Activated CD8-positive, alpha-beta memory T cell treated with anti-CD3 and anti-CD28 coated beads, Interleukin-2, amount 50 U/mL, for 1 hour (primary cell): ENCODE results near the gene AKR1C4.
"Not testable (repeated sequence)": the region's sequence is repeated elsewhere in the genome, so short reads cannot be mapped to it uniquely, and the experiment has no call there.

Experiments used
- DNase-seq: peaks from one replicate; pipeline ENCODE4 v3.0.0-alpha.2; 2020; ENCODE audit errors: extremely low read depth

AKR1C4 gene

GRCh38 chr10:5196702-5197113 is at the start of gene AKR1C4:
AKR1C4 (plus strand) TSS chr10:5196837; CDS start chr10:5196868, 31 bp downstream.
- no peak for DNase-seq

GRCh38 chr10:5146920-5147254 is 49.8 kb upstream of the AKR1C4 start:
- no peak for DNase-seq

DNA sequence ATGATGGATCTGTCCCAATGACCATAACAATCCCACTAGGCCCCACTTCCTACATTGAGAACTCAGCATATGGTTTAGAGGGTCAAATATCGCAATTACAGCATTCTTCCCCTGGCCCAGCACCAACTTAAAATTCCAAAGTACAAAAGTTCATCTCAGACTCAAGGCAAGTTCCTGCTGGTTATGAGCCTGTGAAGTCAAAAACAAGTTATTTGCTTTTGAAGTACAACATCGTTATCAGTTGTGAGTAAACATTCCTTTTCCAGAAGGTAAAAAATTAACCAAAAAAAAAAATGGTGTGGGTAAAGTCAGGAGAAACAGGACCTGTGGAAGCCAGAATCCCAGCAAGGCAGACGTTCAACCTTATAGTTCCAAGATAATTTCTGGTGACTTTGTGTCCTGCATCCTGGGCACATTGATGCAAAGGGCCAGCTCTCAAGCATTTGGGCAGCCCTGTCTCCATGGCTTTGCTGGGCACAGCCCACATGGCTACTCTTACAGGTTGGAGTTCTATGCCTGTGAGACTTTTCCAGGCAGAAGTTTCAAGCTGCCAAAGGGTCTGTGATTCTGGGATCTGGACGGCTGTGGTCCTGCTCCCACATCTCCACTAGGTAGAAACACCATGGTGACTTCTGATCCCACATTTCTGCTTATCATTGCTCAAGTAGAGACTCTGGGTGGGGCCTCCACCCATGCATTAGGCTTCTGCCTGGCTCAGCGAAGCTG is 49.2 kb upstream of the AKR1C4 start:
- DNase-seq: no peak

DNA sequence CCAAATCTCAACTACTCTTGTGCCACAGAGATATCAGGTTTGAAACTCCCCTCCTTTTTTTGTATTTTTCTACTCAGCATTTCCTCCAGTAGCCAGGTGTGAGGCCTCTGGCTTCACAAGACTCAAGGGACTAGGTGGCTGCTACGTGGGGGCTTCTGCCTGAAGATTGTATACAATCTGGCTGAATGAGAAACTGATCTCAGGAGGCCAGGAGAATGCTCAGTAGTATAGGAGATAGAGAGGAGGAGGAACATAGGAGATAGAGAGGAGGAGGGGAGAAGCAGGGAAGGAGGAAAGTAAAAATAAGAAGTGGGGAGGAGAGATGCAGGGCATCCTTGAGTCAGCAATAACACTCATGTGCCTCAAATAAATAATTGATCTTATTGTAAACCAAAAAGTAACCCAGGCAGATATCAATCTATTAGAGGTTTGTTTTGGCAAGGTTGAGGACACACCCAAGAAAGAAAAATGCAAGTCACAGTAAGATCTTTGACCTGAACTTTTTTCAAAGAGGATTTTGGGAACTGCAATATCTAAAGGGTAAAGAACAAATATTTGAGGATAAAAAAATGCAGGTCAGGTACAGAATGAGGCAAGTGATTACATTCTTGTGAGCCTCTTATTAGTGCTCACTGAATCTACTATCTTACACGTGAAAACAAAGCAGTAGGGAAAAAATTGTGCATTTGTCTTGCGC is 48.5 kb upstream of the AKR1C4 start:
- DNase-seq: no peak

DNA sequence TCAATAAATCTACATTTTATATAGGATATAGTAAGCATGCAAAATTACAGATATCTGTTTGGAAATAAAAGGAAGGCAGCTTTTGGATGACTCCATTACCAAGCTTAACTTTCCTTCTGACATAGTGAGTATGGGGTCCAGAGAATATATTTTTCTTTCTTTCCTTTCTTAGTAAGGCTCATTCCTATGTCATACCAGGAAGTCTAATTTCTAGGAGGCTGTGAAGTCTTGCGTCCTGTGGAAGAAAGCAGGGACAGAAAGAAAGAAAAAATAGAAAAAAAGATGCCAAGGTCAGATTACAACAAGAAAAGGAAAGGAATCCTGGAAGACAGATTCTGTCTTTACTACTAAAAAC is 48.0 kb upstream of the AKR1C4 start:
- no peak for DNase-seq

DNA sequence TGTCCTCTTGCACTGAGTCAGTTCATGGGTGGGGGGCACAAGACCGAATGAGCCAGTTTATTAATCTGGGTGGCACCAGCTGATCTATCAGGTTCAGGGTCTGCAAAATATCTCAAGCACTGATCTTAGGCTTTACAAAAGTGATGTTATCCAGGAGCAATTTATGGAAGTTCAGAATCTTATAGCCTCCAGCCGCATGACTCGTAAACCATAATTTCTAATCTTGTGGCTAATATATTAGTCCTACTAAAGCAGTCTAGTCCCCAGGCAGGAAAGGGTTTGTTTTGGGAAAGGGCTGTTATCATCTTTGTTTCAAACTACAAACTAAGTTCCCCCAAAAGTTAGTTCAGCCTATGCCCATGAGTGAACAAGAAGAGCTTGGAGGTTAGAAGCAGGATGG is 45.6 kb upstream of the AKR1C4 start:
- no peak for DNase-seq

DNA sequence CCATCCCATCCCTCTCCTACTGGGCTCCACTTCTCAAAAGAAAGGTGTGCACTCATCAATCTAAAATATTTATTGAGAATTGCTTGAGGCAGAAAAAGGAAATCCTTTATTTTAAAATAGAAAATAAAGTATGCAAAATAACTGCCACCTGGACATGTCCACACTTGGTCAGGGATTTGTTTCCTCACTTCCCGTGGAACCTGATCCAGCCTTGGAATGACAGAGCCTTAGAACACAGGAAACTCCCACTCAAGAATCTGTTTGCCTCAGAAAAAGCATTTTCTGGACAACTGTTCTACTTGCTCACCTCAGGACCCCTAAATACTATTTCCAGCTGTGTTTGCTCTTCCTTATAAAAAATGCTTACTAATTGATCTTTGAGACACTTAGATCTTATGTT is 40.7 kb upstream of the AKR1C4 start:
- DNase-seq: no peak

- no peak for DNase-seq
Measured at GRCh38 chr10:5157501-5157900, 39.1 kb upstream of the AKR1C4 start.

DNA sequence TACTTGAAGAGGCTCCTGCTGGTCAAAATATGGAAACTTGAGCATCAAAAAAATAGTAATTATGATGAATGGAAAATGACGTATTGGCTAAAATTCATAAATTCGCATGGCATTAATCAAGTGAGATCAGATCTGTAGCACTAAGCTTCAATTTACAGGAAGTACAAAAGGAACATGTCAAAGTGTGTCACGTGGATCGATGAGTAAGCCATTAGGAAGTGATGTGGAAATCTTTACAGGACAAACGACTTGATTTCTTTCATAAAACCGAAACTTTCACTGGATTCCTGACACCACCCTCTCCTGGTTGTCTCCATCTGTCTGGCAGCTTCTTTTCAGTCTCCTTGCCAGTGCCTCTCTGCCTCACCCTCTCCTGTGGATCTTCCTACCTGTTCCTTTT is 37.5 kb upstream of the AKR1C4 start:
- DNase-seq: no peak

- DNase-seq: no peak
Measured at GRCh38 chr10:5163487-5163886, 33.1 kb upstream of the AKR1C4 start.

GRCh38 chr10:5165738-5166137 is 30.9 kb upstream of the AKR1C4 start:
- no peak for DNase-seq

DNA sequence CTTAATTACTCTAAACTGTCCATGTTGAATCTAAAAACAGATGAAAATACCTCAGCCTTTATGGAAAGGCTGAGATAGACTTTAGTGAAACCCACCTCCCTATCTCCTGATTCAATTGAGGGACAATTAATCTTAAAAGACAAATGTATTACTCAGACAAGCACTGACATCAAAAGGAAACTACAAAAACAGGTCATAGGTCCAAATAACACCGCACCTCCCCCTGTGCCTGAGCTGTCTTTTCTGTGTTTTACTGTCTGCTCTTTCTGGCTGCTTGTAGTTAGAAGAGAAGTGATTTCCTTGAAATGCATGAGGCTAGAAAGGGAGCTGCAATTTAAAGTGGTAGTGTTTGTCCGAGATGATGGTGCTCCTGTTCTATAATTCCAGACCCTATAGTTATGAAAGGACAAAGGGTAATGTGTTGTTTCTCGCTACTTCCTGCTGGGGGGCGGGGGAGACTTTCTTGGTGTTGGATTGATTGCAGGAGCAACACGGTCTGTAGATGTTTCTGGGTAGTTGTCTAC is 27.7 kb upstream of the AKR1C4 start:
- DNase-seq: no peak

- not testable (repeated sequence) for DNase-seq
Measured at GRCh38 chr10:5175581-5175980, 21.1 kb upstream of the AKR1C4 start.

DNA sequence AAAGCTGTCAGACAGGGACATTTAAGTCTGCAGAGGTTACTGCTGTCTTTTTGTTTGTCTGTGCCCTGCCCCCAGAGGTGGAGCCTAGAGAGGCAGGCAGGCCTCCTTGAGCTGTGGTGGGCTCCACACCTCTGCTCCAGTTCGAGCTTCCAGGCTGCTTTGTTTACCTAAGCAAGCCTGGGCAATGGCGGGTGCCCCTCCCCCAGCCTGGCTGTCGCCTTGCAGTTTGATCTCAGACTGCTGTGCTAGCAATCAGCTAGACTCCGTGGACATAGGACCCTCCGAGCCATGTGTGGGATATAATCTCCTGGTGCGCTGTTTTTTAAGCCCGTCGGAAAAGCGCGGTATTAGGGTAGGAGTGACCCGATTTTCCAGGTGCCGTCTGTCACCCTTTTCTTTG is 16.1 kb upstream of the AKR1C4 start:
- DNase-seq: not testable (repeated sequence)

- no peak for DNase-seq
Measured at GRCh38 chr10:5183923-5184322, 12.7 kb upstream of the AKR1C4 start.

DNA sequence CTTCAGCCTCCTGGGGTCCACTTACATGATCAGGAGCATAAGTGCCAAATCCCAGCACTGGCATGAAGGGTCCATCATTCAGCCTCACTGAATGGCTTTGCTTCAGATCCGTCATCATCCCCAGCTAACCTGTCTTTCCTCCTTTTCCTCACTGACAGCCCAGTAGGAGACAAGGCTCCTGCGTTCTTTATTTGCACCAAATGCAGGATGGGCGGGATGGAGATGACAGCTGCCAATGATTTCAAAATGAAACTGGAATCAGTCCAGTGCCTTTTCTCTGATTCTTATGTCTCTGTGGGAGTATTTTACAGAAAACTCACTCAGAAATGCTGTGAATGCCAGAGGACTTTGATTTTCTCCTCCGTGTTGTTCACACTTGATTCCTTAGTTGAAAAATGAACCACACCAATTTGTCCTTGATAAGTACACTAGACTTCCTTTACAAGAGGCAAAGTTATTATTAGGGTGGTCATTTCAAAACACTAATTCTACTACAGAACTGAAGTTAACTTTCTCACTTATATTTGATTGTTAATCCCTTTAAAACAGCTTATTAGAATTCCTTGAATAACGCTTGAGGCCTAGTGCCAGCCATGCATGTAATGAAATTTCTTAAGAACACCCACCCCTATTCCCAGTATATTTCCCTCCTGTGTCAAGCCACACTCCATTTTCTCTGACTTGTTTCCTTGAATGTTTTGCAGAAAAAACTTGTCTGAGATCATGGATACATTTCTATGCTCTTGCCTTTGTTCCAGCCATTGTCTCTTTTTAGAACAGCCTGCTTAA is 11.5 kb upstream of the AKR1C4 start, which contains the start of gene AKR1C8:
Gene AKR1C8, minus strand, starts transcription at position 164 of the 789 bp plus-strand sequence. Its CDS starts 46 bp downstream, at position 118.
- DNase-seq: no peak

- DNase-seq: no peak
Measured at GRCh38 chr10:5187867-5188266, 8.8 kb upstream of the AKR1C4 start.

- DNase-seq: no peak
Measured at GRCh38 chr10:5188358-5188757, 8.3 kb upstream of the AKR1C4 start.

DNA sequence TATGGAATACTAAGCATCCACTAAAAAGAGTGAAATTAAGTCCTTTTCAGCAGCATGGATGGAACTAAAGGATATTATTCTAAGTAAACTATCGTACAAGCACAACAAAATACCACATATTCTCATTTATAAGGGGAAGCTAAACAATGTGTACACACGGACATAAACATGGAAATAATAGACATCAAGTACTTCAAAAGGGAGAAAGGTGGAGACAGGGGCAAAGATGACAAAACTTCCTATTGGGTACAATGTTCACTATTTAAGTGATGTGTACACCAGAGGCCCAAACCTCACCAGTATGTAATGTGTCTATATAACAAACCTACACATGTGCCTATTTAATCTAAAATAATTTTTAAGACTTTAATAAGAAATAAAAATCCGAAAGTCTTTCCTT is 2.2 kb upstream of the AKR1C4 start:
- DNase-seq: no peak

DNA sequence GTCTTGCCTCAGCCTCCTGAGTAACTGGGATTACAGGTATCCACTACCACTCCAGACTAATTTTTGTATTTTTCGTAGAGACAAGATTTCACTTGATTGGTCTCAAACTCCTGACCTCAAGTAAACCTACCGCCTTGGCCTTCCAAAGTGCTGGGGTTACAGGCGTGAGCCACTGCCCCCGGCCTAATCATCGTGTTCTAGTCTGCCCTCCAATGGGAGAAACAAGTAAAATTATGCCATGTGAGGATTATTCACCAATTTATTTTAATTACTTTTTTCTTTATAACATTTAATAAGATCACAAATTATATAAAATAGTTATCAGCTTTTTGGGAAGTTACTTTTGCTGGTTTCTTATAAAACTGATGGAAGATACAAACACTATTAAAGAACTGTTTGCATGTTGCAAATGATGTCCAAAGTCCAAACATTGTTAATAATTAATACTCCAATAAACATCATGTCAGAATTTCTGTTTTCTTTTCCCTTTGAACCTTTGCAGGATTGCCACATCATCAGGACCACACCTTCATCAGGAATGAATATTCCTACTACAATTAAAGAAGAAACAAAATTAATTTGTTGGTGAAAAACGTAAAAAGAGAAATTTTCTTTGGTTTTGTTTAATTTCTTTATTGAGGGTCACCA is 786 bp upstream of the AKR1C4 start:
- DNase-seq: no peak

GRCh38 chr10:5198386-5198785 is 1.7 kb downstream of the AKR1C4 start:
- DNase-seq: no peak

DNA sequence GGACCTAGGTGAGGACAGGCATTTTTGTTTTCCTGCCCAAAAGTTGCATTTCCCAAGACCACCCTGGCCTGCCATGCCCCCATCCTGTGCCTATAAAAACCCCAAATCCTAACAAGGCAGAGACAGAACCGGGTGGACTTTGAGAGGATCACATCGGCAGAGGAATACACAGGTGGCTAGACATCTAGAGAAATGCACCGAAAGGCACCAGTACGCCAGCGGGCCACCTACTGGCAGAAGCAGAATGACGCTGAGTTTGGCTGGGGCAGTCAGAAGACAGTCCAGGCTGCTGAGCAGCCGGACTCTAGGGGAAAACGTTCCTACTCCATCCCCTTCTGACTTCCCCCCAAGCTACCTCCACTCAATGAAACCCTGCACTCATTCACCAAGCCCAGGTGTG is 2.8 kb downstream of the AKR1C4 start:
- no peak for DNase-seq
